Mononuclear cell (primary cell): ENCODE measurements around the gene OPRPN. TPM values are rescaled to one million over a fixed set of nuclear protein-coding genes. Genes with fewer than 3 reads are reported as not detected.

ENCODE experiments used
- H3K27me3 ChIP-seq: 2 replicates; pipeline ENCODE4 v1.6.0; 2011; ENCODE audit warnings: low read length, control low read depth; ENCODE audit not compliant: insufficient read depth
- H3K4me1 ChIP-seq: 2 replicates; pipeline ENCODE4 v1.5.1; 2011; ENCODE audit warnings: mild to moderate bottlenecking, low read length, control low read depth; ENCODE audit not compliant: insufficient read depth
- H3K4me3 ChIP-seq: 2 replicates; pipeline ENCODE4 v1.5.1; 2011; ENCODE audit warnings: mild to moderate bottlenecking, low read length, moderate library complexity
- H3K9me3 ChIP-seq: 2 replicates; pipeline ENCODE4 v1.5.1; 2011; ENCODE audit warnings: low read depth, mild to moderate bottlenecking, control low read depth, low read length
- total RNA-seq: library from RNA; depleted of rRNA; stranded (reverse); fragments of >200 nt; gene quantifications from one replicate; pipeline ENCODE4 v1.2.3, GENCODE V29; 2012

The OPRPN gene
- total RNA-seq, 1 donor = 0.52 TPM

- H3K4me1 ChIP-seq = no peaks in the 10 kb centered on the region
- no peak overlapping the region for H3K4me3 ChIP-seq
- no peaks in the 10 kb centered on the region for H3K9me3 ChIP-seq
- no peaks in the 10 kb centered on the region for H3K27me3 ChIP-seq
Measured at GRCh38 chr4:70425306-70425705, 27.6 kb downstream of the OPRPN start.

DNA sequence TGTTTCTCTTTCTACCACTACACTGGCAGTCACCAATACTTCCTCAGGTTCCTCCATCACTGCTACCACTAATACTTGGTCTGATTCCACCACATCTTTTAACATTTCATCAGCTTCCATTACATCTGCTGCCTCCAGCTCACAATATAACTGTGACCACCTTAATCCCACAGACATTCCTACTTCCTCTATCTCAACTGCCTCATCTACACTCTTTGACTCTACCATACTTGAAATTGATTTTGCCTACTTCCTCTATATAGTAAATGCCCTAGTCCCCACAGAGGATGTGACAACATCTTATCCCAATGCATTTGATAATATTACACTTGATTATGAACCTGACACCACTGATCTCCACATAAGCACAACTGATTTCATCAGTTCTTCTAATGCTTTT lies 29.0 kb downstream of the OPRPN start:
- H3K27me3 ChIP-seq = no peaks in the 10 kb centered on the region
- H3K9me3 ChIP-seq = no peaks in the 10 kb centered on the region
- no peaks in the 10 kb centered on the region for H3K4me1 ChIP-seq
- H3K4me3 ChIP-seq = no peak overlapping the region

GRCh38 chr4:70437197-70437596 lies 39.5 kb downstream of the OPRPN start:
- Histone ChIP-seq H3K27me3 (no peaks in the 10 kb centered on the region), H3K9me3 (no peaks in the 10 kb centered on the region), H3K4me3 (no peak overlapping the region), H3K4me1 (no peaks in the 10 kb centered on the region)

DNA sequence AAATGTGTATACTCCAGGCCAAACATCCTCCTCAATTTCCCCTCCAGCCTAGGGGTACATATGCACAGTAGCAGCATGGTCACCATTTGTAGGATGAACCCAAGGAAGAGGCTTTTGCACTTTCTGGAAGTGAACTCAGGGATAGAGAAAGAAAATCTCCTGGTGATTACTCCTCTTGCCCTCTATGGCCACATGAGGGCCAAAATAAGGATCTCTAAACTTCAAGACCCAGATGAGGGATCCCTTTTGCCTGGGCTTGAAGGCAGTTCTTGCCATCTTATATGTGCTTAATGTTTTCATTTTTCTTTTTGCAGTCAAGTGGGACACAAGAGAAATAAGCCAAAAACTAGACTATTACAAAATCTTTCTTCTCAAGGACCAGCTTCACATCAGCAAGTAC lies 44.7 kb downstream of the OPRPN start:
- Histone ChIP-seq H3K4me3 (no peak overlapping the region), H3K4me1 (no peaks in the 10 kb centered on the region), H3K27me3 (no peaks in the 10 kb centered on the region), H3K9me3 (no peaks in the 10 kb centered on the region)

- no peak overlapping the region for H3K4me3 ChIP-seq
- no peaks in the 10 kb centered on the region for H3K4me1 ChIP-seq
- no peaks in the 10 kb centered on the region for H3K9me3 ChIP-seq
- H3K27me3 ChIP-seq = no peaks in the 10 kb centered on the region
Measured at GRCh38 chr4:70443329-70443728, 45.6 kb downstream of the OPRPN start.

- Histone ChIP-seq H3K9me3 (no peaks in the 10 kb centered on the region), H3K4me3 (no peak overlapping the region), H3K4me1 (no peaks in the 10 kb centered on the region), H3K27me3 (no peaks in the 10 kb centered on the region)
Measured at GRCh38 chr4:70449220-70449619, 51.5 kb downstream of the OPRPN start.

DNA sequence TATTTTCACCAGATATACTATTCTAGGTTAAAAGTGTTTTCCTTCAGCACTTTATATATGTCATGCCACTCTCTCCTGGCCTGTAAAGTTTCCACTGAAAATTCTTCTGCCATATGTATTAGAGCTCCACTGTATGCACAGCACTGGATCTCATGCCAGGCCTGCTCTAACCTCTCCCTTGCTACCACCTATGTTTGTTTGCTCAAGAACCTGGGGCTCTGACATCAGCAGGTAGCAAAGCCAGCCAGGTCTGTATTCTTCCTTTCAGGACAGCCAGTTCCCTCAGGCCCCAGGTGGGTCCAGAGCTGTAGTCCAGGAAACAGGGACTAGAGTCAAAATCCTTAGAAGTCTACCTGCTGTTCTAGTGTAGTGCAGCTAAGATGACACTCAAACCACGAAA lies 55.2 kb downstream of the OPRPN start:
- H3K9me3 ChIP-seq = no peaks in the 10 kb centered on the region
- H3K4me1 ChIP-seq = no peaks in the 10 kb centered on the region
- no peaks in the 10 kb centered on the region for H3K27me3 ChIP-seq
- no peak overlapping the region for H3K4me3 ChIP-seq

Other genes with a start within 250 kb of the OPRPN start
- gene PRR27, start 243.7 kb upstream of the OPRPN start, total RNA-seq = not detected
- not detected for gene ODAM, start 202.2 kb upstream of the OPRPN start, total RNA-seq
- not detected for gene FDCSP, start 171.8 kb upstream of the OPRPN start, total RNA-seq
- not detected for gene CSN3, start 155.3 kb upstream of the OPRPN start, total RNA-seq
- gene CABS1, start 63.0 kb upstream of the OPRPN start, total RNA-seq = not detected
- not detected for gene SMR3A, start 37.2 kb upstream of the OPRPN start, total RNA-seq
- gene SMR3B, start 14.8 kb upstream of the OPRPN start, total RNA-seq = not detected
- gene MUC7, start 74.3 kb downstream of the OPRPN start, total RNA-seq = not detected
- not detected for gene AMTN, start 120.6 kb downstream of the OPRPN start, total RNA-seq
- not detected for gene AMBN, start 194.3 kb downstream of the OPRPN start, total RNA-seq
- gene ENAM, start 230.8 kb downstream of the OPRPN start, total RNA-seq = not detected